HepG2 (cell line): ENCODE data around the gene CDX2. TPM values are rescaled to one million over a fixed set of nuclear protein-coding genes. Genes with fewer than 3 reads are reported as not detected.

ENCODE experiments used
- RFXAP ChIP-seq: sonication (generic); formaldehyde crosslinking; IDR thresholded peaks from 2 replicates; pipeline ENCODE4 v1.4.0; 2020; ENCODE audit warnings: missing genetic modification reagents, borderline replicate concordance
- SETDB1 ChIP-seq: sonication (generic); formaldehyde crosslinking; IDR thresholded peaks from 2 replicates; pipeline ENCODE4 v1.5.1; 2020; ENCODE audit warnings: missing genetic modification reagents, mild to moderate bottlenecking, borderline replicate concordance
- TBL1XR1 ChIP-seq: fragments of 150-350 bp; IDR thresholded peaks from 2 replicates; pipeline ENCODE4 v1.6.1; 2014; ENCODE audit warnings: borderline replicate concordance, low read length; ENCODE audit not compliant: partially characterized antibody
- ZNF121 ChIP-seq: sonication (generic); formaldehyde crosslinking; IDR thresholded peaks from 2 replicates; pipeline ENCODE4 v1.5.0; 2020; ENCODE audit warnings: mild to moderate bottlenecking, missing genetic modification reagents
- ZNF572 ChIP-seq: sonication (generic); formaldehyde crosslinking; IDR thresholded peaks from 2 replicates; pipeline ENCODE4 v1.5.1; 2020; ENCODE audit warnings: mild to moderate bottlenecking, missing genetic modification reagents
- polyA plus RNA-seq, 8 experiments: library from polyadenylated mRNA; depleted of rRNA in 3 of 8; stranded (reverse) in 7 of 8; unstranded in 1 of 8; fragments of >200 nt; fragmentation: Illumina TruSeq in 4 of 8; extraction: Trizol in 4 of 8; gene quantifications; 2 replicates each; pipeline versions ENCODE4 v1.2.1 to v1.2.3, GENCODE V29; 2011 to 2016; ENCODE audit warnings: low read depth in 4 of 8, missing spikeins in 1 of 8, mixed read lengths in 1 of 8; ENCODE audit not compliant: insufficient read depth in 1 of 8
- total RNA-seq, 5 experiments: library from RNA; depleted of rRNA; stranded (reverse); fragments of >200 nt; fragmentation: Illumina TruSeq; extraction: Trizol; gene quantifications; 2 replicates each; pipeline ENCODE4 v1.2.3, GENCODE V29; 2016; ENCODE audit warnings: low read depth in 1 of 5
- TF ChIP-seq, protein P1 (sequence below): sonication (generic); formaldehyde crosslinking; IDR thresholded peaks from 2 replicates; pipeline ENCODE4 v1.4.0; 2020; ENCODE audit warnings: missing genetic modification reagents
- TF ChIP-seq, protein P2 (sequence below), 2 experiments: fragments of 450-650 bp in 1 of 2; sonication (generic) in 1 of 2; formaldehyde crosslinking in 1 of 2; IDR thresholded peaks; 2 replicates each; pipeline versions ENCODE4 v1.6.1 to v1.8.0; 2016 to 2022; ENCODE audit warnings: antibody characterized with exemption in 1 of 2, mild to moderate bottlenecking in 1 of 2, missing genetic modification reagents in 1 of 2
- TF ChIP-seq, protein P3 (sequence below): sonication (generic); formaldehyde crosslinking; IDR thresholded peaks from 2 replicates; pipeline ENCODE4 v1.4.0; 2020; ENCODE audit warnings: mild to moderate bottlenecking, missing genetic modification reagents

CDX2 gene
- total and polyA plus RNA-seq, 2 of the 13 experiments (the other 11 are each of a cell fraction or from before 2014, with no cell fraction given) = 0.04 TPM; not detected in 1

DNA sequence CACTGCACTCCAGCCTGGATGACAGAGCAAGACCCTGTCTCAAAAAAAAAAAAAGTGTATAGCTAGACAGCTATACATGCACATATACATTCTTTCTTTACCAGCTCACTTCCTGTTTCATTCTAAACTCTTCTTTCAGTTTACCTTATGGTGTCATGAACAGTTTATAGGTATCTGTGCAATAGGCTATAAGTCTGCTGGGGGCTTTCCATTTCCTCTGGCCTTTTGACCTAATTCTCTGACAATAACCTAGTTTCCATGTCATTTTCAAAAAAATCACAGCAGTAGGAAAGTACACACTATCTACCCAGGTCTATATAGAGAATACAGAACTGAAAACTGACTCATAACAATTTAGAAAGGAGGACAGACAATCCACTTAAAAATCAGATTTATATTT, 43.8 kb upstream of the CDX2 start (continued):
- TF ChIP-seq, protein P1, sequence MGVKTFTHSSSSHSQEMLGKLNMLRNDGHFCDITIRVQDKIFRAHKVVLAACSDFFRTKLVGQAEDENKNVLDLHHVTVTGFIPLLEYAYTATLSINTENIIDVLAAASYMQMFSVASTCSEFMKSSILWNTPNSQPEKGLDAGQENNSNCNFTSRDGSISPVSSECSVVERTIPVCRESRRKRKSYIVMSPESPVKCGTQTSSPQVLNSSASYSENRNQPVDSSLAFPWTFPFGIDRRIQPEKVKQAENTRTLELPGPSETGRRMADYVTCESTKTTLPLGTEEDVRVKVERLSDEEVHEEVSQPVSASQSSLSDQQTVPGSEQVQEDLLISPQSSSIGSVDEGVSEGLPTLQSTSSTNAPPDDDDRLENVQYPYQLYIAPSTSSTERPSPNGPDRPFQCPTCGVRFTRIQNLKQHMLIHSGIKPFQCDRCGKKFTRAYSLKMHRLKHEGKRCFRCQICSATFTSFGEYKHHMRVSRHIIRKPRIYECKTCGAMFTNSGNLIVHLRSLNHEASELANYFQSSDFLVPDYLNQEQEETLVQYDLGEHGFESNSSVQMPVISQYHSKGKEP (CRISPR knock-in tag) = no peak
- TF ChIP-seq RFXAP (no peak), ZNF121 (CRISPR knock-in tag) (no peak), SETDB1 (CRISPR knock-in tag) (no peak), ZNF572 (CRISPR knock-in tag) (no peak), TBL1XR1 (no peak)
- TF ChIP-seq, protein P2, sequence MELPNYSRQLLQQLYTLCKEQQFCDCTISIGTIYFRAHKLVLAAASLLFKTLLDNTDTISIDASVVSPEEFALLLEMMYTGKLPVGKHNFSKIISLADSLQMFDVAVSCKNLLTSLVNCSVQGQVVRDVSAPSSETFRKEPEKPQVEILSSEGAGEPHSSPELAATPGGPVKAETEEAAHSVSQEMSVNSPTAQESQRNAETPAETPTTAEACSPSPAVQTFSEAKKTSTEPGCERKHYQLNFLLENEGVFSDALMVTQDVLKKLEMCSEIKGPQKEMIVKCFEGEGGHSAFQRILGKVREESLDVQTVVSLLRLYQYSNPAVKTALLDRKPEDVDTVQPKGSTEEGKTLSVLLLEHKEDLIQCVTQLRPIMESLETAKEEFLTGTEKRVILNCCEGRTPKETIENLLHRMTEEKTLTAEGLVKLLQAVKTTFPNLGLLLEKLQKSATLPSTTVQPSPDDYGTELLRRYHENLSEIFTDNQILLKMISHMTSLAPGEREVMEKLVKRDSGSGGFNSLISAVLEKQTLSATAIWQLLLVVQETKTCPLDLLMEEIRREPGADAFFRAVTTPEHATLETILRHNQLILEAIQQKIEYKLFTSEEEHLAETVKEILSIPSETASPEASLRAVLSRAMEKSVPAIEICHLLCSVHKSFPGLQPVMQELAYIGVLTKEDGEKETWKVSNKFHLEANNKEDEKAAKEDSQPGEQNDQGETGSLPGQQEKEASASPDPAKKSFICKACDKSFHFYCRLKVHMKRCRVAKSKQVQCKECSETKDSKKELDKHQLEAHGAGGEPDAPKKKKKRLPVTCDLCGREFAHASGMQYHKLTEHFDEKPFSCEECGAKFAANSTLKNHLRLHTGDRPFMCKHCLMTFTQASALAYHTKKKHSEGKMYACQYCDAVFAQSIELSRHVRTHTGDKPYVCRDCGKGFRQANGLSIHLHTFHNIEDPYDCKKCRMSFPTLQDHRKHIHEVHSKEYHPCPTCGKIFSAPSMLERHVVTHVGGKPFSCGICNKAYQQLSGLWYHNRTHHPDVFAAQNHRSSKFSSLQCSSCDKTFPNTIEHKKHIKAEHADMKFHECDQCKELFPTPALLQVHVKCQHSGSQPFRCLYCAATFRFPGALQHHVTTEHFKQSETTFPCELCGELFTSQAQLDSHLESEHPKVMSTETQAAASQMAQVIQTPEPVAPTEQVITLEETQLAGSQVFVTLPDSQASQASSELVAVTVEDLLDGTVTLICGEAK (IDR thresholded peaks at IDR 0.05) = no peak
- TF ChIP-seq, protein P2 (CRISPR knock-in tag; IDR thresholded peaks at IDR 0.05) = no peak
- TF ChIP-seq, protein P3, sequence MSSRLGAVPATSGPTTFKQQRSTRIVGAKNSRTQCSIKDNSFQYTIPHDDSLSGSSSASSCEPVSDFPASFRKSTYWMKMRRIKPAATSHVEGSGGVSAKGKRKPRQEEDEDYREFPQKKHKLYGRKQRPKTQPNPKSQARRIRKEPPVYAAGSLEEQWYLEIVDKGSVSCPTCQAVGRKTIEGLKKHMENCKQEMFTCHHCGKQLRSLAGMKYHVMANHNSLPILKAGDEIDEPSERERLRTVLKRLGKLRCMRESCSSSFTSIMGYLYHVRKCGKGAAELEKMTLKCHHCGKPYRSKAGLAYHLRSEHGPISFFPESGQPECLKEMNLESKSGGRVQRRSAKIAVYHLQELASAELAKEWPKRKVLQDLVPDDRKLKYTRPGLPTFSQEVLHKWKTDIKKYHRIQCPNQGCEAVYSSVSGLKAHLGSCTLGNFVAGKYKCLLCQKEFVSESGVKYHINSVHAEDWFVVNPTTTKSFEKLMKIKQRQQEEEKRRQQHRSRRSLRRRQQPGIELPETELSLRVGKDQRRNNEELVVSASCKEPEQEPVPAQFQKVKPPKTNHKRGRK = no peak
